GM04504 (cell line): ENCODE measurements around the gene SLC6A18.
A peak's percentile ranks its signal among the peaks of the same experiment; 100 is the strongest.
"Not testable (repeated sequence)": the region's sequence is repeated elsewhere in the genome, so short reads cannot be mapped to it uniquely, and the experiment has no call there.

Experiments used
- DNase-seq: peaks from one replicate; pipeline ENCODE4 v3.0.0-alpha.2; 2012; ENCODE audit warnings: low read depth

Gene SLC6A18

DNA sequence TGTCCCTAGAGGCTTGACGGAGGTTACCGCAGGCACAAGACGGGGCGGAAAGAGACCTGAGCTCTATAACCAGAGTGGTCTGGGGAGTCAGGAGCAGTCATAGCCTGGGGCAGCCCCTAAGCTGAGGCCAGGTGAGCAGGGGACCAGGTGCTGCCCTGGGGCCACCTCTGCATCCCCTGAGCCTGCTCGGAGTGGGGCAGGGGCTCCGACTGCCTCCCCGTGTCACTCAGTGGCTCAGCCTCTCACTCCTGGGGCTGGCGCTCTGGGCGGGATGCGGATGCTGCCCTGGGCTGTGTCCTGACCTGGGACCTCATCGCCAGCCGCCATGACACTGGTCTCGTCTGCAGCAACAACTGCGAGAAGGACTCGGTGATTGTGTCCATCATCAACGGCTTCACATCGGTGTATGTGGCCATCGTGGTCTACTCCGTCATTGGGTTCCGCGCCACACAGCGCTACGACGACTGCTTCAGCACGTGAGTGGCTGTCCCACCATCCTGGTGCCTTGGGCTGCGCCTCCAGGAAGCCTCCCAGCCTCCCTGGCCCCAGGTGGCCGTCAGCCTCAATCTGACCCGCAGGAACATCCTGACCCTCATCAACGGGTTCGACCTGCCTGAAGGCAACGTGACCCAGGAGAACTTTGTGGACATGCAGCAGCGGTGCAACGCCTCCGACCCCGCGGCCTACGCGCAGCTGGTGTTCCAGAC lies 8.8 kb upstream of the SLC6A18 start:
- no peak for DNase-seq

- no peak for DNase-seq
Observed at GRCh38 chr5:1216918-1217295, 8.3 kb upstream of the SLC6A18 start.

DNA sequence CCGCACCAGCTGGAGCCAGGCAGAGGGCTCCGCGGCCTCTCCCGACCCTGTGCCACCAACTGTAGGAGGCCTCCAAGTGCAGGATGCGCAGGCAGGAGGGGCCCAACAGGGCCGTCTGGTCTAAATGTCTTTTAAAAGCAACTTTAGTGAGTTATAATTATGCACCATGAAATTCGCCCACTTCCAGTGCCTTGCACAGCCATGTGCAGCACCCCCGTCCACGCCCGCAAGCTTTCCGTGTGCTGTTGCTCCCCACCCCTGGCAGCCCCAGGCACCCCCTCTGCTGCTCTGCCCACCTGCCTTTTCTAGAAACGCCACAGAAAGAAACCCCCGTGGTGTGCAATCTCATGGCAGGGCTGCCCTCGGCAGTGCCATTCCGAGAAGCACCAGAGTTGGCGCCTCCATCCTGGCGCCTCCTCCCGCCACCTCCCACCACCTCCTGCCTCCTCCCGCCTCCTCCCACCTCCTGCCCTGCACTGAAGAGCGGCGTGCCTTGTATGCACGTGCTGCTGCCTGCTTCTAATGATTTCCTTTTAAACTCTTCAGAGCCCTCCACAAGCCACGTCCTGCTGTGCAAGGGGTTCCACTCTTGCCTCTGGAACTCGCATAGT lies 7.5 kb upstream of the SLC6A18 start:
- no peak for DNase-seq

- no peak for DNase-seq
Observed at GRCh38 chr5:1218351-1219080, 6.7 kb upstream of the SLC6A18 start.

- no peak for DNase-seq
Observed at GRCh38 chr5:1219098-1219767, 5.9 kb upstream of the SLC6A18 start.

- DNase-seq = no peak
Observed at GRCh38 chr5:1219768-1220100, 5.4 kb upstream of the SLC6A18 start.

- no peak for DNase-seq
Observed at GRCh38 chr5:1220351-1220750, 4.8 kb upstream of the SLC6A18 start.

GRCh38 chr5:1220831-1221230 lies 4.3 kb upstream of the SLC6A18 start:
- DNase-seq = no peak

DNA sequence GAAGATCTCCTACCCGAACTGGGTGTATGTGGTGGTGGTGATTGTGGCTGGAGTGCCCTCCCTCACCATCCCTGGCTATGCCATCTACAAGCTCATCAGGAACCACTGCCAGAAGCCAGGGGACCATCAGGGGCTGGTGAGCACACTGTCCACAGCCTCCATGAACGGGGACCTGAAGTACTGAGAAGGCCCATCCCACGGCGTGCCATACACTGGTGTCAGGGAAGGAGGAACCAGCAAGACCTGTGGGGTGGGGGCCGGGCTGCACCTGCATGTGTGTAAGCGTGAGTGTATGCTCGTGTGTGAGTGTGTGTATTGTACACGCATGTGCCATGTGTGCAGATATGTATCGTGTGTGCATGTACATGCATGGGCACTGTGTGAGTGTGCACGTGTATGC lies 3.5 kb upstream of the SLC6A18 start:
- no peak for DNase-seq

DNA sequence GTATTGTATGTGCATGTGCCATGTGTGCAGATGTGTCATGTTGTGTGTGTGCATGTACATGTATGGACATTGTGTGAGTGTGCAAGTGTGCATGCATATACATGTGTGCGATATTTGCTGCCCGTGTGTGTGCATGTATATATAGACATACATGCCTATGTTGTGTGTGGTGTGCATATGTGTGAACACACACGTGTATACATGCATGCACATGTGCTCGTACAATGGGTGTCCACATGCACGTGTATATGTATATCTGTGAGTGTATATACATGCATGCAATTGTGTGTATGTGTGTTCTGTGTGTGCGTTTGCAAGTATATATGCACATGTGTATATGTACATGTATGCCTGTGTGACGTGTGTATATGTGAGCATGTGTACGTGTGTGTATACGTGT lies 3.0 kb upstream of the SLC6A18 start:
- no peak for DNase-seq

DNA sequence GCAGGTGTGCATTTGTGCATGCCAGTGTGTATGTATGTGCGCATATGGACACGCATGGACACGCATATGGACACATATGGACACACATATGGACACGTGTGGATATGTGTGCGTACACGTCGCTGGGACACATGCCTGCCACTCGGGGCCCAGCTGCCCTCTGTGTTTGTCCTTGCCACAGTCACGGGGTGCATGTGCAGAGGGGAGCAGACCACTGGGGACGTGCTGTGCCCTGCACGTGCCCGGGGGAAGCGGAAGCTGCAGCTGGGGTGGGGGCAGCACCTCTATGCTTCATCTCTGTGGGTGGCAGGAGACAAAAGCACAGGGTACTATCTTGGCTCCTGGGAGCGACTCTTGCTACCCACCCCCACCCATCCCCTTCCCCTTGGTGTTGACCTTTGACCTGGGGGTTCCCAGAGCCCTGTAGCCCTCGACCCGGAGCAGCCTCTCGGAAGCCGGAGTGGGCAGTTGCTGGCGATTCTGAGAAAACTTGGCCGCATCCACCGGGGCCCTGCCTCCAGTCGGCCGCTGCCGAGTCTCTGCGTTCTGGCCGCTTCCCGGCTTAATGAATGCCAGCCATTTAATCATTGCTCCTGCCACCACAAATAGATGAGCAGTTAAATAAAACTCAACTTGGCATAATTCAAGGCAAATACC lies 2.4 kb upstream of the SLC6A18 start:
- no peak for DNase-seq

DNA sequence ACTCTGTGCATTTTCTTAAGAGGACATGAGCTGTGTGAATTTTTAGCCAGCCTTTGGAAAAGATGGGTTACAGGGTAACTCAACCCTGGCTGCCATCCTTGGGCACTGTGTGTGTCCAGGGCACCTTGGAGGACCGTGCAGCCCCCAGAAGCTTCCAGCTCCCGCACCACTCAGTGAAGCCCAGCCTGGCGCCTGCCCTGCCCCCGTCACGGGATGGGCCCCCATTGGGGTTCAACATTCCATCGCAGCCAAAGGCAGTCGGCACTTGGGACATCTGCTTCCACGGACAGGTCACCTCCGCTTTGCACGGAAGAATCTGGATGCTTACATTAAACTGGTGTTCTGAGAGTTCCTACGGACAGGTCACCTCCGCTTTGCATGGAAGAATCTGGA lies 1.9 kb upstream of the SLC6A18 start:
- no peak for DNase-seq

- DNase-seq = no peak
Observed at GRCh38 chr5:1224631-1225030, 550 bp upstream of the SLC6A18 start.

DNA sequence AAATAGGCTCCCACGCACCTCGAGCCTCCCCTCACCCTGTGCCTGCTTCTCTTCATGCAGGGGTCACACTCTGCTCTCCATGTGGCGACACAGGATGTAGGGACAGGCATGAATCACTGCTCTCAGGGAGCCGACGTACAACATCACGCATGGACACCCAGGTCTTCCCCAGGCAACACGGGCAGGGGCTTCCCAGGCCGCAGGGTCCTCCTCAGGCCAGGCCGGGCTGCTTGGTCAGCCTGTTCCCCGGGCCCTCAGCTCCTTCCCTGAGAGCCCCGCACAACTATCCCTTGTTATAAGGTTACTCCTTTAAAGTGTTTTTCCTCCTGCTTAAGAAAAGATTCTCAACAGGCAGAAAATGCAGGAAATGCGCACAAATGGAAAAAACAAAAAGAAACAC lies 1.1 kb downstream of the SLC6A18 start:
- DNase-seq = no peak

DNA sequence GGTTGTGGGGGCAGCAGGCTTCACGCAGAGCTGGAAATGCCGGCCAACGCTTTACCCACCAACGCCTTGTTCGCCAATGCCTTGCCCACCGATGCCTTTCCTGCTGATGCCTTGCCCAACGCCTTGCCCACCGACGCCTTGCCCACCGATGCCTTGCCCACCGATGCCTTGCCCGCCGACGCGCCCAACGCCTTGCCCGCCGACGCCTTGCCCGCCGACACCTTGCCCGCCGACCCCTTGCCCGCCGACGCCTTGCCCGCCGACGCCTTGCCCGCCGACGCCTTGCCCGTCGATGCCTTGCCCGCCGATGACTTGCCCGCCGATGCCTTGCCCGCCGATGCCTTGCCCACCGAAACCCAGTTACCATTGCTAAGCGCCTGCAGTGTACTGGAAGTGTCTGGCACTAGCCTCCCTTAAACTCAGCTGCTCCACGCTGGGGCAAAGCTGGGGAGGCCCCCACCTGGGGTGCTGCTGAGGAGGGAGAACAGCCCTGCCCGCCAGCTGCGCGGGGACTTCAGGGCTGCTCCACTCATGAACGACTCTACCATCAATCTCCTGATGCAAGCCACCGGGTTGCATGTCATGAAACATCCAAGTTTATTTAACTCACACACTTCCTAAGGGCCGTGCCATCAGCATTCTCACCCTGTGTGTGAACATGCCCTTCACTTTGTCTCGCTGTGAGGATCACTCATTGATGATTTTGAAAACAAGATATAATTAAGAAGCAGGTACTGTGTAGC lies 1.8 kb downstream of the SLC6A18 start:
- DNase-seq = no peak

DNA sequence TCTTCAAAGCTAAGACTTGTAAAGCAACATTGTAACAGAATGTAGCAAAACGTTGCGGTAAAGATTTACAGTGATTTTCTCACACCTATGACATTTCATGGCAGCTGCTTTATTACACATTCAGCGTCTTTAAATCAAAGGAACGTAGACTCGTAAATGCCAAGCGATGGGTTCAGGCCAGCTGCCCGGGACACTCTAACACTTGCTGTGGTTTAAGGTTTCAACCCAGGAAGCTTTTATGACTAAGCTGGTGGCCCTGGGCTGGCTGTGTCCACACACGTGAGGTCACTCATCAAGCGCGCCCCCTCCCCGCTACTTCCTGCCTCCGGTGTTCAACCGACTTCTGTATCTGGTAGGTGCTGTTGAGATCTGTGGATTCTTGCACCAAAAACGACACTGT lies 2.5 kb downstream of the SLC6A18 start:
- DNase-seq = peak; percentile 17

GRCh38 chr5:1228120-1228519 lies 2.9 kb downstream of the SLC6A18 start:
- DNase-seq = no peak

- DNase-seq = not testable (repeated sequence)
Observed at GRCh38 chr5:1229023-1229422, 3.8 kb downstream of the SLC6A18 start.

GRCh38 chr5:1229822-1230221 lies 4.6 kb downstream of the SLC6A18 start:
- DNase-seq = no peak

DNA sequence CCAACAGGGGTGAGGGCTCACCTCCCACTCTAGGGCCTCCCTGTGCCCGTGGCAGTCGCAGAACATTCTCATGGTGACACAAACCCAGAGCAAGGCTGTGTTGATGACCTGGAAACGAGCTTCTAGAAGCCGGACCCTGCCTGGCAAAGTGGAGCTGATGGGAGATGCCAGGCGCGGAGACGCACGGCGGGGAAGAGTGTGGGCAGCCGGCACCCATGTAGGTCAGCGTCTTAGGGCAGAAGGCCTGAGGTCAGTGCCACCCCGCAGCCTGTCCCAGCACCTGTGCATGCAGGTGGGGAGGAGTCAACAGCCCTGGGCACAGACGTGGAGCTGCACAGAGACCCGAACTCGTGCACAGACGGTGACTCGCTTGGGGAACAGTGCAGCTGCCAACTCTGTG lies 5.4 kb downstream of the SLC6A18 start:
- no peak for DNase-seq

GRCh38 chr5:1231354-1231905 lies 6.2 kb downstream of the SLC6A18 start:
- DNase-seq = no peak

GRCh38 chr5:1232780-1233179 lies 7.6 kb downstream of the SLC6A18 start:
- no peak for DNase-seq
